A549 (cell line): Measurements from ENCODE around the gene NT5C. TPM values are rescaled to one million over a fixed set of nuclear protein-coding genes. Genes with fewer than 3 reads are reported as not detected.
A peak's percentile ranks its signal among the peaks of the same experiment; 100 is the strongest.

Experiments
- ATAC-seq, 2 experiments: fragments of 200-7000 bp in 1 of 2; fragments of >200 bp in 1 of 2; cut with Nextera tagmentation in 1 of 2; cut with Tn5 transposase in 1 of 2; 3 replicates each; pipeline versions ENCODE4 v1.8.0 to v1.9.1; 2018 to 2020; ENCODE audit warnings: mild to moderate bottlenecking in 1 of 2, moderate library complexity in 1 of 2
- CTCF ChIA-PET: fragments of 300-600 bp; sonication (Branson Sonifier 250); formaldehyde crosslinking; extraction: SDS; loops from one replicate; lab custom pipeline; 2021; ENCODE audit warnings: antibody characterized with exemption, inconsistent platforms; lab: Yijun Ruan, JAX
- POLR2A ChIA-PET: fragments of 350-600 bp; formaldehyde crosslinking; extraction: SDS; loops from one replicate; lab custom pipeline; 2021; ENCODE audit warnings: antibody characterized with exemption, inconsistent platforms; lab: Yijun Ruan, JAX
- DNase-seq, 2 experiments: peaks; one replicate each; pipeline versions ENCODE4 v3.0.0 to v3.0.0-alpha.2; 2011 to 2016; ENCODE audit warnings: low read depth in 1 of 2, low spot score in 1 of 2
- FAIRE-seq: peaks from 2 replicates; lab custom pipeline; 2011; peaks lifted over from hg19 to GRCh38; lab: Jason Lieb, UNC
- H3K27ac ChIP-seq, 2 experiments: fragments of >200 bp; sonication (Bioruptor Twin); formaldehyde crosslinking; 3 replicates each; pipeline ENCODE4 v1.5.1; 2016 to 2017
- H3K4me1 ChIP-seq: fragments of >200 bp; sonication (Bioruptor Twin); formaldehyde crosslinking; 3 replicates; pipeline ENCODE4 v1.6.1; 2016
- H3K4me2 ChIP-seq: fragments of >200 bp; sonication (Bioruptor Twin); formaldehyde crosslinking; 3 replicates; pipeline ENCODE4 v1.6.1; 2016
- H3K4me3 ChIP-seq: fragments of >200 bp; sonication (Bioruptor Twin); formaldehyde crosslinking; 3 replicates; pipeline ENCODE4 v1.5.1; 2016
- H3K9me3 ChIP-seq: fragments of >200 bp; sonication (Bioruptor Twin); formaldehyde crosslinking; 3 replicates; pipeline ENCODE4 v1.6.1; 2016
- BHLHE40 ChIP-seq: IDR thresholded peaks from 2 replicates; pipeline ENCODE4 v1.6.1; 2012; ENCODE audit warnings: low read depth, low read length, inconsistent platforms
- CBX8 ChIP-seq: fragments of 200-600 bp; sonication (generic); IDR thresholded peaks from 2 replicates; pipeline ENCODE4 v1.6.1; 2016
- CHD4 ChIP-seq: fragments of 200-600 bp; sonication (generic); IDR thresholded peaks from 2 replicates; pipeline ENCODE4 v1.6.1; 2016; ENCODE audit warnings: antibody characterized with exemption, mild to moderate bottlenecking, borderline replicate concordance
- EHF ChIP-seq: fragments of 250-450 bp; sonication (Bioruptor Pico); IDR thresholded peaks from 2 replicates; pipeline ENCODE4 v1.5.0; 2020; ENCODE audit warnings: mild to moderate bottlenecking
- FOXS1 ChIP-seq: fragments of 250-450 bp; sonication (Bioruptor Pico); IDR thresholded peaks from 2 replicates; pipeline ENCODE4 v1.5.0; 2020; ENCODE audit warnings: mild to moderate bottlenecking, moderate library complexity
- GATA3 ChIP-seq: IDR thresholded peaks from 2 replicates; pipeline ENCODE4 v1.6.1; 2012; ENCODE audit warnings: borderline replicate concordance
- HDAC2 ChIP-seq: fragments of 200-600 bp; sonication (generic); IDR thresholded peaks from 2 replicates; pipeline ENCODE4 v1.6.1; 2016
- HOXB13 ChIP-seq: fragments of 250-450 bp; sonication (Bioruptor Pico); IDR thresholded peaks from 2 replicates; pipeline ENCODE4 v1.5.0; 2020; ENCODE audit warnings: low read depth, mild to moderate bottlenecking, moderate library complexity
- HOXB5 ChIP-seq: fragments of 250-450 bp; sonication (Bioruptor Pico); IDR thresholded peaks from 2 replicates; pipeline ENCODE4 v1.5.0; 2020; ENCODE audit warnings: mild to moderate bottlenecking, moderate library complexity
- JUN ChIP-seq, 2 experiments: fragments of >200 bp; sonication (Bioruptor Twin); formaldehyde crosslinking; IDR thresholded peaks; 2 replicates in 1 of 2; 3 replicates in 1 of 2; pipeline ENCODE4 v1.6.1; 2016 to 2017
- MAX ChIP-seq: IDR thresholded peaks from 2 replicates; pipeline ENCODE4 v1.6.1; 2012
- MYC ChIP-seq: IDR thresholded peaks from 2 replicates; pipeline ENCODE4 v1.6.1; 2012; ENCODE audit warnings: mild to moderate bottlenecking, inconsistent platforms, low read length, improper control_type of control experiment, borderline replicate concordance
- NFE2L2 ChIP-seq: fragments of 150-350 bp; conservative IDR thresholded peaks from 2 replicates; pipeline ENCODE4 v1.6.1; 2014; ENCODE audit warnings: low read length
- PHF8 ChIP-seq: fragments of 200-600 bp; sonication (generic); IDR thresholded peaks from 2 replicates; pipeline ENCODE4 v1.6.1; 2016; ENCODE audit warnings: low read depth, mild to moderate bottlenecking, antibody characterized with exemption, moderate library complexity, borderline replicate concordance
- RAD21 ChIP-seq, 2 experiments: fragments of >200 bp in 1 of 2; sonication (Bioruptor Twin) in 1 of 2; formaldehyde crosslinking in 1 of 2; IDR thresholded peaks in 1 of 2; conservative IDR thresholded peaks in 1 of 2; 2 replicates in 1 of 2; 3 replicates in 1 of 2; pipeline ENCODE4 v1.6.1; 2012 to 2018; ENCODE audit warnings: inconsistent platforms in 1 of 2
- REST ChIP-seq: fragments of 200-600 bp; sonication (generic); IDR thresholded peaks from 2 replicates; pipeline ENCODE4 v1.6.1; 2016; ENCODE audit warnings: antibody characterized with exemption, mild to moderate bottlenecking, moderate library complexity
- SMC3 ChIP-seq: fragments of >200 bp; sonication (Bioruptor Twin); formaldehyde crosslinking; IDR thresholded peaks from 3 replicates; pipeline ENCODE4 v1.6.1; 2018; ENCODE audit warnings: inconsistent platforms
- SREBF2 ChIP-seq: fragments of 450-650 bp; IDR thresholded peaks from 2 replicates; pipeline ENCODE4 v1.6.1; 2014; ENCODE audit warnings: mild to moderate bottlenecking, moderate library complexity
- WGBS: methylation state at CpG from one replicate; pipeline ENCODE4 v1.1.6; 2017; ENCODE audit errors: missing lambda C conversion rate; 5-methylcytosine and 5-hydroxymethylcytosine counted together
- polyA plus RNA-seq, 4 experiments: library from polyadenylated mRNA; depleted of rRNA in 3 of 4; stranded (reverse); fragments of >200 nt; fragmentation: RNase III in 1 of 4; extraction: RNeasy Plus Mini Kit Qiagen cat#74134 plus additional on column Dnase treatment in 1 of 4; gene quantifications; 2 replicates in 3 of 4; 3 replicates in 1 of 4; pipeline ENCODE4 v1.2.3, GENCODE V29; 2011 to 2017
- TF ChIP-seq, protein P1 (sequence below): fragments of >200 bp; sonication (Bioruptor Twin); formaldehyde crosslinking; IDR thresholded peaks from 2 replicates; pipeline ENCODE4 v1.6.1; 2016
- TF ChIP-seq, protein P2 (sequence below): IDR thresholded peaks from 2 replicates; pipeline ENCODE4 v1.6.1; 2012
- TF ChIP-seq, protein P3 (sequence below): fragments of >200 bp; sonication (Bioruptor Twin); formaldehyde crosslinking; IDR thresholded peaks from 3 replicates; pipeline ENCODE4 v1.6.1; 2016
- TF ChIP-seq, protein P4 (sequence below): IDR thresholded peaks from 2 replicates; pipeline ENCODE4 v1.6.1; 2012; ENCODE audit warnings: low read depth, borderline replicate concordance
- TF ChIP-seq, protein P5 (sequence below): fragments of 250-450 bp; sonication (Bioruptor Pico); IDR thresholded peaks from 2 replicates; pipeline ENCODE4 v1.5.0; 2021; ENCODE audit warnings: mild to moderate bottlenecking, moderate library complexity, borderline replicate concordance

Gene NT5C
- polyA plus RNA-seq, 2 of the 4 experiments (the other 2 are of a cell fraction), result 73.7 to 91.4 TPM

- Histone ChIP-seq H3K4me2 (peak overlapping the region; percentile 89), H3K27ac (peak overlapping the region; percentile 85 to 95)
- no peak for TF ChIP-seq BHLHE40
- peak; percentile 68; the same call in 1 of the 2 replicates for TF ChIP-seq MAX
- TF ChIP-seq, protein P1, sequence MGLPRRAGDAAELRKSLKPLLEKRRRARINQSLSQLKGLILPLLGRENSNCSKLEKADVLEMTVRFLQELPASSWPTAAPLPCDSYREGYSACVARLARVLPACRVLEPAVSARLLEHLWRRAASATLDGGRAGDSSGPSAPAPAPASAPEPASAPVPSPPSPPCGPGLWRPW, result no peak
- TF ChIP-seq NFE2L2, result no peak
- TF ChIP-seq JUN (IDR thresholded peaks at IDR 0.05), result no peak
- TF ChIP-seq RAD21 (conservative IDR thresholded peaks at IDR 0.05 in 1 of 2, IDR thresholded peaks at IDR 0.05 in 1 of 2), result no peak
- no peak for TF ChIP-seq HDAC2
- TF ChIP-seq, protein P2, sequence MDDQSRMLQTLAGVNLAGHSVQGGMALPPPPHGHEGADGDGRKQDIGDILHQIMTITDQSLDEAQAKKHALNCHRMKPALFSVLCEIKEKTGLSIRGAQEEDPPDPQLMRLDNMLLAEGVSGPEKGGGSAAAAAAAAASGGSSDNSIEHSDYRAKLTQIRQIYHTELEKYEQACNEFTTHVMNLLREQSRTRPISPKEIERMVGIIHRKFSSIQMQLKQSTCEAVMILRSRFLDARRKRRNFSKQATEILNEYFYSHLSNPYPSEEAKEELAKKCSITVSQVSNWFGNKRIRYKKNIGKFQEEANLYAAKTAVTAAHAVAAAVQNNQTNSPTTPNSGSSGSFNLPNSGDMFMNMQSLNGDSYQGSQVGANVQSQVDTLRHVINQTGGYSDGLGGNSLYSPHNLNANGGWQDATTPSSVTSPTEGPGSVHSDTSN, result no peak
- no peak for TF ChIP-seq SREBF2
- no peak for TF ChIP-seq PHF8
- TF ChIP-seq EHF (CRISPR knock-in tag), result 0 out of 2 replicates have a peak, but pooled peaks have one; percentile 7
- 0 out of 2 replicates have a peak, but pooled peaks have one; percentile 2 for TF ChIP-seq GATA3
- TF ChIP-seq, all 56 proteins: peak for 3
- peak in 1 of 2 experiments; percentile 35 for DNase-seq
- POLR2A ChIA-PET, result interaction anchor here (1.0 to 2.3 kb wide), 11 partner anchors 9 to 121 kb away, joined by 3 to 21 read pairs (median 9); partner anchors contain the start of genes NT5C and SLC16A5
- FAIRE-seq, result no peak
- CTCF ChIA-PET, result interaction anchor here (1.0 to 3.1 kb wide), 4 partner anchors 10 to 192 kb away, joined by 3 to 14 read pairs (median 7); partner anchors contain the start of gene NT5C
- no peaks in the 10 kb centered on the region for H3K9me3 ChIP-seq
- 2% methylated on average over 21 of the region's 35 CpGs for WGBS
- peak; percentile 5 to 49 for ATAC-seq
- H3K4me3 ChIP-seq, result peak overlapping the region; percentile 78
- H3K4me1 ChIP-seq, result peaks cover 54% of the 10 kb centered on the region
Measured at GRCh38 chr17:75153780-75154194, 22.2 kb upstream of the NT5C start.

DNA sequence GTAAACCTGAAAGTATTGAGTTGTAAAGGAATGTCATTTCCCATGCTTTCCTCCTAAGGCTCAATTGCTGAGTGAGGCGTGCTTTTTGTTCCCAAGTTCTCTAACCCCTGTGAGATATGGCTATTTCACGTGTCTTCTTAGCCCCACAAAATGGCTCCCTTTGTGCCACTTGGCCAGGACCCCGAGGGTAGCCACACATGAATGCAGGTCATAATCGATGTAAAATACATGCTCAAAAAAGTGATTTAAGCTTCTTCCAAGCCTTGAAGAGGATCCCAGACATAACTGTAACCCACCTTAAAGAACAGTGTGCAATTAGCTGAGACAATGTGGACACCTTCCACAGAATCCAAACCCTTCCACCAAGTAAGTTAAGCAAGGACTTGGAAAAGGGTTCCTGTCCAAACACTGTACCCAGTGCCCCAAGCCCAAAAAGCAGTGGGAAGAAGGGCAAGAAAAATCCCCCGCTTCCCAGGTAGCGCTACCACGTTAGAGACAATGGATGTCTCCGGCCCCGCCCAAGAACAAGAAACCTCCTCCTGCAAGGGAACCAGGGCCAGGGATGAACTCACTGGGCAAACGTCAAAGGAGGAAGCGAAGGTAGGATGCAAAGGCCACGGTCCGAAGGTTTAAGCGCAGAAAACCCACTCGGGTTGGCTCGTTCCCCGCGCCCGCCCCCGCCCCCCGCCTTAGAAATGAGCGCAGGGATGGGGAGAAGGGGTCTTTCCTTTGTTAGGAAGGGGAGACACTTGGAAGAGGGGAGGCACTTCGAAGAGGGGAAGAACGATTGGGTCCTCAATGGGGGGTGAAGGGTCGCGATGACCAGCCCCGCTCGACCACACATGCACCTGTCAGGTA, 21.6 kb upstream of the NT5C start:
- Histone ChIP-seq H3K9me3 (no peaks in the 10 kb centered on the region), H3K4me3 (peak overlapping the region; percentile 78), H3K4me1 (peaks cover 54% of the 10 kb centered on the region), H3K27ac (peak overlapping the region; percentile 85 to 95), H3K4me2 (peak overlapping the region; percentile 89)
- ChIA-PET CTCF (interaction anchor here (0.5 to 1.1 kb wide), 4 partner anchors 22 to 926 kb away, joined by 3 to 5 read pairs (median 4); partner anchors contain the start of gene NT5C), POLR2A (interaction anchor here (0.9 to 2.3 kb wide), 2 partner anchors 8 to 30 kb away, joined by 3 to 18 read pairs; partner anchors contain the start of gene SUMO2)
- ATAC-seq, result peak; percentile 61 to 67
- DNase-seq, result peak; percentile 70 to 71
- 1% methylated on average over 28 of the region's 28 CpGs for WGBS
- FAIRE-seq, result no peak
- TF ChIP-seq, protein P1, result no peak
- TF ChIP-seq GATA3 (peak; percentile 27; the same call in 1 of the 2 replicates), MAX (peak; percentile 82), HOXB5 (CRISPR knock-in tag) (peak; percentile 64), MYC (0 out of 2 replicates have a peak, but pooled peaks have one; percentile 28), CHD4 (no peak), SMC3 (no peak), REST (0 out of 2 replicates have a peak, but pooled peaks have one; percentile 13), HOXB13 (CRISPR knock-in tag) (peak; percentile 63; the same call in 1 of the 2 replicates), CBX8 (no peak), FOXS1 (CRISPR knock-in tag) (no peak)
- TF ChIP-seq, protein P3, sequence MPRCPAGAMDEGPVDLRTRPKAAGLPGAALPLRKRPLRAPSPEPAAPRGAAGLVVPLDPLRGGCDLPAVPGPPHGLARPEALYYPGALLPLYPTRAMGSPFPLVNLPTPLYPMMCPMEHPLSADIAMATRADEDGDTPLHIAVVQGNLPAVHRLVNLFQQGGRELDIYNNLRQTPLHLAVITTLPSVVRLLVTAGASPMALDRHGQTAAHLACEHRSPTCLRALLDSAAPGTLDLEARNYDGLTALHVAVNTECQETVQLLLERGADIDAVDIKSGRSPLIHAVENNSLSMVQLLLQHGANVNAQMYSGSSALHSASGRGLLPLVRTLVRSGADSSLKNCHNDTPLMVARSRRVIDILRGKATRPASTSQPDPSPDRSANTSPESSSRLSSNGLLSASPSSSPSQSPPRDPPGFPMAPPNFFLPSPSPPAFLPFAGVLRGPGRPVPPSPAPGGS, result no peak
- TF ChIP-seq, protein P4, sequence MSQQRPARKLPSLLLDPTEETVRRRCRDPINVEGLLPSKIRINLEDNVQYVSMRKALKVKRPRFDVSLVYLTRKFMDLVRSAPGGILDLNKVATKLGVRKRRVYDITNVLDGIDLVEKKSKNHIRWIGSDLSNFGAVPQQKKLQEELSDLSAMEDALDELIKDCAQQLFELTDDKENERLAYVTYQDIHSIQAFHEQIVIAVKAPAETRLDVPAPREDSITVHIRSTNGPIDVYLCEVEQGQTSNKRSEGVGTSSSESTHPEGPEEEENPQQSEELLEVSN, result peak; percentile 53; the same call in 1 of the 2 replicates
- TF ChIP-seq, protein P5, sequence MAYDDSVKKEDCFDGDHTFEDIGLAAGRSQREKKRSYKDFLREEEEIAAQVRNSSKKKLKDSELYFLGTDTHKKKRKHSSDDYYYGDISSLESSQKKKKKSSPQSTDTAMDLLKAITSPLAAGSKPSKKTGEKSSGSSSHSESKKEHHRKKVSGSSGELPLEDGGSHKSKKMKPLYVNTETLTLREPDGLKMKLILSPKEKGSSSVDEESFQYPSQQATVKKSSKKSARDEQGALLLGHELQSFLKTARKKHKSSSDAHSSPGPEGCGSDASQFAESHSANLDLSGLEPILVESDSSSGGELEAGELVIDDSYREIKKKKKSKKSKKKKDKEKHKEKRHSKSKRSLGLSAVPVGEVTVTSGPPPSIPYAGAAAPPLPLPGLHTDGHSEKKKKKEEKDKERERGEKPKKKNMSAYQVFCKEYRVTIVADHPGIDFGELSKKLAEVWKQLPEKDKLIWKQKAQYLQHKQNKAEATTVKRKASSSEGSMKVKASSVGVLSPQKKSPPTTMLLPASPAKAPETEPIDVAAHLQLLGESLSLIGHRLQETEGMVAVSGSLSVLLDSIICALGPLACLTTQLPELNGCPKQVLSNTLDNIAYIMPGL, result no peak
